Gastrocnemius medialis (tissue), 4 donors: ENCODE measurements around the gene MS4A10. TPM values are rescaled to one million over a fixed set of nuclear protein-coding genes. Genes with fewer than 3 reads are reported as not detected.
A peak's percentile ranks its signal among the peaks of the same experiment; 100 is the strongest.

Experiments
- ATAC-seq, 2 donors: fragments of 150-250 bp; one replicate each; pipeline ENCODE4 v1.9.1; 2016
- DNase-seq, 2 donors: peaks; one replicate each; pipeline ENCODE4 v3.0.0-alpha.2; 2019
- H3K27ac ChIP-seq, 4 donors: fragments of 200-600 bp; sonication (generic); 1 replicate in 1 of 4; 2 replicates in 3 of 4; pipeline ENCODE4 v1.5.1; 2016 to 2018; ENCODE audit warnings: mild to moderate bottlenecking in 2 of 4, moderate library complexity in 1 of 4
- H3K27me3 ChIP-seq, 3 donors: fragments of 200-600 bp; sonication (generic) in 2 of 3; 1 replicate in 1 of 3; 2 replicates in 2 of 3; pipeline versions ENCODE4 v1.5.1 to v1.6.0; 2016 to 2019; ENCODE audit warnings: mild to moderate bottlenecking in 1 of 3, moderate library complexity in 1 of 3
- H3K36me3 ChIP-seq, 2 donors: fragments of 200-600 bp; sonication (generic) in 1 of 2; one replicate each; pipeline ENCODE4 v1.5.1; 2017 to 2018
- H3K4me1 ChIP-seq, 2 donors: fragments of 200-600 bp; sonication (generic) in 1 of 2; one replicate each; pipeline ENCODE4 v1.5.1; 2016 to 2017; ENCODE audit warnings: mild to moderate bottlenecking in 2 of 2
- H3K4me3 ChIP-seq, 4 donors: fragments of 200-600 bp; sonication (generic) in 3 of 4; 1 replicate in 1 of 4; 2 replicates in 3 of 4; pipeline ENCODE4 v1.5.1; 2016 to 2019; ENCODE audit warnings: mild to moderate bottlenecking in 2 of 4
- H3K9me3 ChIP-seq, 3 donors: fragments of 200-600 bp; sonication (generic) in 2 of 3; 1 replicate in 1 of 3; 2 replicates in 2 of 3; pipeline ENCODE4 v1.5.1; 2016 to 2019
- POLR2A ChIP-seq, 2 donors: fragments of 450-650 bp; IDR thresholded peaks; one replicate each; pipeline ENCODE4 v1.6.1; 2017; ENCODE audit warnings: antibody characterized with exemption in 2 of 2, mild to moderate bottlenecking in 2 of 2, moderate library complexity in 2 of 2
- in situ Hi-C, 4 donors: fragments of 200-750 bp; cut with MboI; loops; one replicate each; pipeline versions ENCODE4 v1.15.0 to v1.8.0; 2017; ENCODE audit warnings: low sequenced_read_pairs in 4 of 4
- intact Hi-C: fragments of 100-400 bp; cut with DNase I; formaldehyde crosslinking; loops from one replicate; pipeline ENCODE4 v1.15.1; 2023; ENCODE audit warnings: low total_unique reads
- total RNA-seq, 4 donors: library from RNA; depleted of rRNA; stranded (reverse); fragments of >200 nt; gene quantifications; one replicate each; pipeline versions ENCODE4 v1.1.0 to v1.2.3, GENCODE V29; 2016
- TF ChIP-seq, protein P1 (sequence below), 5 experiments: fragments of 450-650 bp in 3 of 5; fragments of 200-600 bp in 2 of 5; sonication (generic) in 2 of 5; IDR thresholded peaks in 4 of 5; conservative IDR thresholded peaks in 1 of 5; 1 replicate in 4 of 5; 2 replicates in 1 of 5; pipeline ENCODE4 v1.5.1; 2016 to 2019; ENCODE audit warnings: antibody characterized with exemption in 5 of 5, mild to moderate bottlenecking in 3 of 5, moderate library complexity in 3 of 5

The MS4A10 gene
- total RNA-seq, 4 donors from 2014 or later: not detected

DNA sequence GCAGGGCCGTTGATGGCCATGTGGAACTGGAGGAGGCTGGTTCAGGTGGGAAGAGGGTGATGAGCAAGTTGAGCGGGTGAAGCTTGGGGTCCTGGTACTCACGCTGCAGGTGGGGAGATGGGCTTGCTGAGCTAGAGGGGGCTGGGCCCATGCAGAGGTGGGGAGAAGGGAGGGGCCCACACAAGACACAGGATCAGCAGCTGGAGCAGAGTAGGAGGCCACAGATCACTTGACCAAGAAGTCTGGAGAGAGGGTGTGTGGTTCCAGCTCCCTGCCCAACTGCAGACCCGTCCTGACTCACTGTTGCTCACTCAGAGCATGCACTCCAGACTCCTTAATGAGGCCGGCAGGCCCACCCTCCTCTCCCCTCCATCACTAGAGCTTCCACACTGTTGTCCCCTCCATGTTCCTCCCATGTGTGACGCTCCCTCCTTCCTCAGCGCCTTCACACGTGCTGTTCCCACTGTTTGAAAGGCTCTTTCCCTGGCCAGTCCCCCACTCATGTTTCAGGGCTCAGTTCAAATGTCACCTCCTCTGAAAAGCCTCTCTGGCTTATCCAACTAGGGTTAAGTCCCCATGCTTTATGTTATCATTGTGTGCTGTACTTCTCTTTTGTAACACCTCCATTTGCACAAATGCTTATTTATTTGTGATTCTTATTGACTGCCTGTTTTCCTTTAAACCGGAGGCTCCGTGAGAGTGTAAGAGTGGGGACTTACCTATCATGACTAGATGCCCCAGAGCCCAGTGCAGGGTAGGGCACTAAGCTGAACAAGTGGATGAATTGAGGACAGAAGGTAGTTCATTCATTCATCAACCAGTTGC, 59.1 kb downstream of the MS4A10 start:
- H3K27ac ChIP-seq: peak overlapping the region in 3 of 4 donors; percentile 79 to 87 (median 83)
- H3K9me3 ChIP-seq: no peaks in the 10 kb centered on the region
- H3K27me3 ChIP-seq: no peaks in the 10 kb centered on the region
- peaks cover 25 to 31% of the 10 kb centered on the region in 2 donors for H3K4me1 ChIP-seq
- in situ Hi-C loops (loop anchor here (5.0 to 25.0 kb wide), 3 partner anchors 48 to 343 kb away; no protein-coding TSS in a partner anchor), intact Hi-C loops (no loop called here)
- peaks cover 0 to 17% of the 10 kb centered on the region in 2 donors for H3K36me3 ChIP-seq
- TF ChIP-seq POLR2A (IDR thresholded peaks at IDR 0.05): no peak
- ATAC-seq: no peak
- H3K4me3 ChIP-seq: peak overlapping the region; percentile 76 to 95 (median 88)
- DNase-seq: no peak

DNA sequence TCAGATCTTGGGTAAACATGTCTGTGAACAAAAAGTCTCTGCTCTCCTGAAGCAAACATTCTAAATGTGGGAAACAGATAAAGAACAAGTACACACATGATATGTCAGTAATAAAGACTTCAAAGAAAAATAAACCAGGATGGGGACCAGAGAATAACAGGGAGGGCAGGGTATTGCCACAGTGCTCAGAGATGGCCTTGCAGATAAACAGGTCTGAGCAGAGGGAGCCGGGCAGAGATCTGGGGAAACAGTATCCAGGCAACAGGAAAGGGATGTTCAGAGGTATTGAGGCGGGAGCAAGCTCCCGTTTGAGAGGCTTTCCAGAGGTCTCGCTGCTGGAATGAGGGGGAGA, 59.7 kb downstream of the MS4A10 start:
- Histone ChIP-seq H3K4me1 (peaks cover 25 to 31% of the 10 kb centered on the region in 2 donors), H3K27me3 (no peaks in the 10 kb centered on the region), H3K27ac (peak overlapping the region in 2 of 4 donors; percentile 5 to 83), H3K9me3 (no peaks in the 10 kb centered on the region), H3K4me3 (peak overlapping the region in 2 of 4 donors; percentile 76 to 92), H3K36me3 (peaks cover 0 to 23% of the 10 kb centered on the region in 2 donors)
- TF ChIP-seq, protein P1, sequence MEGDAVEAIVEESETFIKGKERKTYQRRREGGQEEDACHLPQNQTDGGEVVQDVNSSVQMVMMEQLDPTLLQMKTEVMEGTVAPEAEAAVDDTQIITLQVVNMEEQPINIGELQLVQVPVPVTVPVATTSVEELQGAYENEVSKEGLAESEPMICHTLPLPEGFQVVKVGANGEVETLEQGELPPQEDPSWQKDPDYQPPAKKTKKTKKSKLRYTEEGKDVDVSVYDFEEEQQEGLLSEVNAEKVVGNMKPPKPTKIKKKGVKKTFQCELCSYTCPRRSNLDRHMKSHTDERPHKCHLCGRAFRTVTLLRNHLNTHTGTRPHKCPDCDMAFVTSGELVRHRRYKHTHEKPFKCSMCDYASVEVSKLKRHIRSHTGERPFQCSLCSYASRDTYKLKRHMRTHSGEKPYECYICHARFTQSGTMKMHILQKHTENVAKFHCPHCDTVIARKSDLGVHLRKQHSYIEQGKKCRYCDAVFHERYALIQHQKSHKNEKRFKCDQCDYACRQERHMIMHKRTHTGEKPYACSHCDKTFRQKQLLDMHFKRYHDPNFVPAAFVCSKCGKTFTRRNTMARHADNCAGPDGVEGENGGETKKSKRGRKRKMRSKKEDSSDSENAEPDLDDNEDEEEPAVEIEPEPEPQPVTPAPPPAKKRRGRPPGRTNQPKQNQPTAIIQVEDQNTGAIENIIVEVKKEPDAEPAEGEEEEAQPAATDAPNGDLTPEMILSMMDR (IDR thresholded peaks at IDR 0.05 in 4 of 5, conservative IDR thresholded peaks at IDR 0.05 in 1 of 5): no peak
- no peak for TF ChIP-seq POLR2A (IDR thresholded peaks at IDR 0.05)
- DNase-seq (no peak), ATAC-seq (no peak)
- intact Hi-C loops: no loop called here
- in situ Hi-C loops: loop anchor here (5.0 to 25.0 kb wide), 3 partner anchors 47 to 342 kb away; no protein-coding TSS in a partner anchor

DNA sequence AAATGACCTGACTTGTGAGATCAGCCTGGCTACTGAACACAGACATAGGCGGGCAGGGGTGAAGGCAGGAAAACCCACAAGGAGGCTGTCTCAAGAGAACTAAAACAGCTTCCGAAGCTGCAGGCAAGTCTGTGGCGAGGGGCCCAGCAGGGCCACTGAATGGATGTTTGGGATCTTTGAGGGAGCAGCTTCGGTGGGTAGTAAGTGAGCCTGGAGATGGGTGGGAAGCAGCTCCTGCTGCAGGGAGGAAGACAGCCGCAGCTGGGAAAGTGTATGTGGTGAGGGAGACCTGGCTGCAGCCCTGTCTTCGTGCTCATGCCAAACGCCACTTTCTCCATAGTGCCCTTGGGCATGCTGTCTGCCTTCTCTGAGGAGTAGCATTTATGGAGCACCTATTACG, 60.2 kb downstream of the MS4A10 start:
- no peak for TF ChIP-seq POLR2A (IDR thresholded peaks at IDR 0.05)
- TF ChIP-seq, protein P1 (IDR thresholded peaks at IDR 0.05 in 4 of 5, conservative IDR thresholded peaks at IDR 0.05 in 1 of 5): no peak
- Histone ChIP-seq H3K27ac (no peak overlapping the region), H3K4me1 (peaks cover 25 to 31% of the 10 kb centered on the region in 2 donors), H3K9me3 (no peaks in the 10 kb centered on the region), H3K36me3 (peaks cover 0 to 28% of the 10 kb centered on the region in 2 donors), H3K27me3 (no peaks in the 10 kb centered on the region), H3K4me3 (no peak overlapping the region)
- intact Hi-C loops (no loop called here), in situ Hi-C loops (loop anchor here (25.0 kb wide), 2 partner anchors 292 to 342 kb away; no protein-coding TSS in a partner anchor)
- DNase-seq (no peak), ATAC-seq (no peak)

DNA sequence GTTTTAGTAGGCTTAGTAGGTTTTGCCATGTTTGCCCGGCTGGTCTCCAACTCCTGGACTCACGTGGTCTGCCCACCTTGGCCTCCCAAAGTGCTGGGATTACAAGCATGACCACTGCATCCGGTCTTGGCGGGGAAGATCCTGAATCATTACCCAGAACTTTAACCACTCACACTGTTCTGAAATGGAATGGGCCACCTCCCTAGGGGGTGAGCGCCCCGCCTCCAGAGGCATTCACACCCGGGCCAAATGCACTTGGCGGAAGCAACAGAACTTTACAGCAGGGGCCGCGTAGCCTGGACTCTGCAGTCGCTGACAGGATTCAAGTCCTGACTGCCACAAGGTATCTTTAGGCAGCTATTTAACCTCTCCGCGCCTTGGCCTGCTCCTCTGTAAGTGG, 62.1 kb downstream of the MS4A10 start:
- no peaks in the 10 kb centered on the region for H3K9me3 ChIP-seq
- H3K27me3 ChIP-seq: no peaks in the 10 kb centered on the region
- no peak overlapping the region for H3K27ac ChIP-seq
- H3K4me1 ChIP-seq: peaks cover 18 to 26% of the 10 kb centered on the region in 2 donors
- TF ChIP-seq POLR2A (IDR thresholded peaks at IDR 0.05): no peak
- TF ChIP-seq, protein P1 (IDR thresholded peaks at IDR 0.05 in 4 of 5, conservative IDR thresholded peaks at IDR 0.05 in 1 of 5): no peak
- DNase-seq (no peak), ATAC-seq (no peak)
- intact Hi-C loops: no loop called here
- H3K36me3 ChIP-seq: peaks cover 0 to 47% of the 10 kb centered on the region in 2 donors
- in situ Hi-C loops: loop anchor here (25.0 kb wide), 2 partner anchors 290 to 340 kb away; no protein-coding TSS in a partner anchor
- no peak overlapping the region for H3K4me3 ChIP-seq

DNA sequence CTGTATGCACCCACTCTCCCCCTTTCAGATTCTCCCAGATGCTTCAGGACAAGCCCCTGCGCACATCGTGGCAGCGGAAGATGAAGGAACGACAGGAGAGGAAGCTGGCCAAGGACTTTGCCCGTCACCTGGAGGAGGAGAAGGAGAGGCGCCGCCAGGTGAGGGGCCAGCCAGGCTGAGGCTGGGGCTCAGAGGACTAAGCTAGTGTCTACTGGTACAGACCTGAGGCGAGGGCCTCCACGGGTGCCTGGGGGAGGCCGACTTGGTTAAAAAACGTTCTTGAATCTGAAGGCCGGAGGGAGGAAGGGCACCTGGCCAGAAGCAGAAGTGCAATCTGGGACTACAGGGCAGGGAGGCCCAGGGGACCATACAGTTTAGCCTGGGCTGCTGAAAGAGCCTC, 62.8 kb downstream of the MS4A10 start:
- TF ChIP-seq, protein P1 (IDR thresholded peaks at IDR 0.05 in 4 of 5, conservative IDR thresholded peaks at IDR 0.05 in 1 of 5): no peak
- no peak for TF ChIP-seq POLR2A (IDR thresholded peaks at IDR 0.05)
- in situ Hi-C loops: loop anchor here (25.0 kb wide), 2 partner anchors 289 to 339 kb away; no protein-coding TSS in a partner anchor
- DNase-seq: no peak

More for the DNA sequence above, 62.8 kb downstream of the MS4A10 start:
- intact Hi-C loops: no loop called here
- Histone ChIP-seq H3K36me3 (peaks cover 0 to 47% of the 10 kb centered on the region in 2 donors), H3K27me3 (no peaks in the 10 kb centered on the region), H3K9me3 (no peaks in the 10 kb centered on the region), H3K27ac (no peak overlapping the region), H3K4me1 (peaks cover 18 to 21% of the 10 kb centered on the region in 2 donors), H3K4me3 (no peak overlapping the region)
- no peak for ATAC-seq
